ENCODE data around the gene SMPDL3A.

Gene SMPDL3A

DNA sequence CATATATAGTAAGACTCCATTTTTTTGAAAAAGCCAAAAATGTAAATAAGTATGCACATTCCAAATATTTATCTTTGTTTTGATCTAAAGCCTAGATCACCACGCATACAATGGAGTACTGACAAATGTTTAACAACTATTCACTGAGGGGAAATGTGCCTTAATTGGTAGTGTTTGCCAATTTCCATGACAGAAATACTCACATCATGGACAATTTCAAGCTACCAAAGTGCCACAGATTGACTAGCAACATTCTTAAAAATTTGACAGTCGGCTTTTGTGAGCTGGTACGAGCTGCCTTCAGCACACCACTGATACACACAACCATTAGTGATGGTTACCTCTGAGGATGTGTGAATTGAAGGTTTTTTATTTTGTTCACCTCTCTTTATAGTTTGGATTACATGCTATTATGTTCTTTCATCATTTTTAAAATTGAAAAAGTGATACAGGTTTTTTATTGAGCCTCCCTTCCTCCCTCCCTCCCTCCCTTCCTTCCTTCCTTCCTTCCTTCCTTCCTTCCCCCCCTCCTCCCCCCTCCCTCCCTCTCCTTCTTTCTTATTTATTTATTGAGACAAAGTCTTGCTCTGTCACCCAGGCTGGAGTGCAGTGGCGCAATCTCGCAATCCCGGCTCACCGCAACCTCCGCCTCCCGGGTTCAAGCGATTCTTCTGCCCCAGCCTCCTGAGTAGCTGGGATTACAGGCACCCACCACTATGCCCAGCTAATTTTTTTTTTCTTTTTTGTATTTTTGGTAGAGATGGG, 19.2 kb downstream of the SMPDL3A start:
- no peak for DNase-seq

DNA sequence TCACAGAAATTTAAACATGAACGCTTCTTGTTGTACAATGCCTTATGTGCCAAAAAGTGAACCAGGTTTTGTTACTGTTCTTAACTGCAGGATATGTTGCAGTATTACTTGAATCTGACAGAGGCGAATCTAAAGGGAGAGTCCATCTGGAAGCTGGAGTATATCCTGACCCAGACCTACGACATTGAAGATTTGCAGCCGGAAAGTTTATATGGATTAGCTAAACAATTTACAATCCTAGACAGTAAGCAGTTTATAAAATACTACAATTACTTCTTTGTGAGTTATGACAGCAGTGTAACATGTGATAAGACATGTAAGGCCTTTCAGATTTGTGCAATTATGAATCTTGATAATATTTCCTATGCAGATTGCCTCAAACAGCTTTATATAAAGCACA, 19.9 kb downstream of the SMPDL3A start:
- no peak for DNase-seq

DNA sequence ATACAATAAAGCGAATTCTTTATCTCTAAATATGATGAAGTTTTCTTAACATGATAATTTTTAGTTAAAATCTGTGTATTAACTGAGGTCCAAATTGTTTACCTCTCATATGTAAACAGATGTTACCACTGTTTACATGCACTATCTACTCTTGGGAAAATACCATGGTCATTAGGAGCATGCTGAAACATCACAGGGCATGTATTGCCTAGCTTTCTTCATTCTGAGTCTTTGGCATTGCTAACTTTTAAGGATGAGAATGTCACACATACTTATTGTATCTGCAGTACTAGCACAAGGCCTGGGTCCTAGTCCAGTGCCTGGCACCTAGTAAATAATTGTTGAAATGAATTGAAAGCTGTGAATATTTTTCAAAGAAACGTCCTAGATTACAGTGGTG, 20.6 kb downstream of the SMPDL3A start:
- no peak for DNase-seq

DNA sequence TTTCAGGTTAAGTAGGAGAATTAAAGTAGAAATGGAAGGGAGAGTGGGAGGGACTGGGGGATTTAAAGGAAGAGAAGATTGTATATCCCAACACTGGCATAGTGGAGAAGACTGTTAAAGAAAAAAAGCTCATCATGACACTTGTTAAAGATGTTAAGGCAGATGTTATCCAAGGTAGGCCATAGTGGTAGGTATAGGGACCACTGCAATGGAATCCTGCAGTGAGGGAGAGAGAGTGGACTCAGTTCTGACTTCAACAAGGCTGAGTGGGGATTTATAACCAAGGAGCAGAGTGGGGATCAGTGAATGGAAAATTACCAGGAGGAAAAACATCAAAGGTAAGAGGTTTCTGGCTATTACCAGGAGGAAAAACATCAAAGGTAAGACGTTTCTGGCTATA, 21.1 kb downstream of the SMPDL3A start:
- DNase-seq: no peak

DNA sequence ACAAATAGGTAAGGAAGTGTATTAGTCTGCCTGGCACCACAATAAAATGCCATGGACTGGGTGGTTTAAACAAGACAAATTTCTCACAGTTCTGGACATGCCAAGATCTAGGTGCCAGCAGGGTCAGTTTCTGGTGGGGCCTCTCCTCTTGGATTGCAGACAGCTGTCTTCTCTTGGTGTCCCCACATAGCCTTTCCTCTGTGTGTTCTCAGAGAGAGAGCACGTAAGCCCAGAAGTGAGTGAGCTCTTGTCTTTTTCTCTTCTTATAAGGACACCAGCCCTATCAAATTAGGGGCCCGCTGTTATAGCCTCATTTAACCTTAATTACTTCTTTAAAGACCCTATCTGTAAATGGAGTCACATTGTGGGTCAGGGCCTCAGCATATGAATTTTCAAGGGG, 28.3 kb downstream of the SMPDL3A start:
- no peak for DNase-seq

DNA sequence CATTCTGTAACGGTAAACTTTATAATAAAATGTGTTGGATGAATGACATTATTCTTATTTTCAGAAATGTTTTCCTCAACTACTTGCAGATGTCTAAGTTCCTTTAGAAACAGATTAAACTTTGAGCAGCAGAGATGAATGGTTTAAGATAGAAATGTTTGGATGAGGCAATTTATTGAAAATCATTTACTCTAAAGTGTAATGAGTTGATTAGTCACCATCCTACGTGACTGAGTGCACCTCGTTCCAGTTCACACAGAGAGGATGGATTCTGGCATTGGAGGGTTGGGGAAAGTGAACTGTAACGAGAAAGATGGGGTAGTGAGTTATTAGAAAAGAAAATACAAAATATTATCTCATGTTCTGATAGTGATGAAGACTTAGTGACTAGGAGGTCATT, 28.7 kb downstream of the SMPDL3A start:
- no peak for DNase-seq

DNA sequence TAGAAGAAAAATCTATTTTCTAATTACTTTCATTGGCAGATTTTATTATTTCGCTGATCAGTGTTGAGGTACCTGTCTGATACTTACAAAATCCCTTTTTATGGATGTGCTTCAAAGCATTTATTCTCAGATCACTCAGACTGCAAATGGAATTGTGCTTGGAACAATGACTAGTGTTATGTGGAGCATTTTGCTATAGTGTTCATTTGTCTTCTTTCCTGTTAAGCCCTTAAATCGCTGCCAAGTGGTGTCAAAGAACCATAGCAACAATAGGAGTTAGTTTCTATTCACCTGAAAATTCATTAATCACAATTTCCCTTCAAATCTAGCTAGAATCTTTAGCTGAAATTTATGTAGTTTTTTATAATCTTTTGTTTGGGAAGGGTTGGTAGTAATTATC, 29.8 kb downstream of the SMPDL3A start:
- no peak for DNase-seq

DNA sequence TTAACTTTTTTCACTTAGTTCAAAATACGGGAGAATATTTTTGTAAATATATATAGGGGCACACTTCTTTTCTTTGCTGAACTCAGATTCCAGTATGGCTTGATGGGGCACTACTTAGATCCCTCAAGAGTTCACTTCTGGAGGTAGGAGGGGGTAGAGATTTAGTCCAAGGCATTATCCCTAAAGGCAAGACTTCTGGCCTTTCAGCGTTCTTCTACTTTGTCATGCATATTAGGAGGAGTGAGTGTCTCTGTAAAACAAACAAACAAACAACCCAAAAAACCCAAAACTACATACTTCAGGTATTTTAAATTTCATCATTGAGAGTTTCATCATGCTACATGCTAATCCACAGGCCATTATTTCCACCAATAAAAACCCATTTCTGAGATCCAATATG, 32.0 kb downstream of the SMPDL3A start:
- DNase-seq: no peak

DNA sequence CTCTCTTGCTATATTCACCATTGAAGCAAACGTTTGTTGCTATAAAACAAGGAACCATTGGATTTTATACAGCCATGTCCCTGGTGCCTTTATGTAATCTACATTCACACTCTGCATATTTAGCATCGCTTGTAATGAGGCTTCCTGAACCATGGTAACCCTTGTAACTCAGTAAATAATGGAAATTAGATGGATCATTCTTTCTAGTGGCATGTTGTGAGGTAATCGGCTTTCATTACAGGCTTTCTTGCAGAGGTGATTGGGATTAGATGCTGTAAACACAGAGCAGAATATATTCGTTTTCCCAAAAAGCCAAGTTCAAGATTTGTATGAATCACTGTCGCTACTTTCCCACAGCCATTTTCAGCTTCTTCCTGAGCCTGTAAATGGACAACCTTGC, 36.1 kb downstream of the SMPDL3A start:
- no peak for DNase-seq

DNA sequence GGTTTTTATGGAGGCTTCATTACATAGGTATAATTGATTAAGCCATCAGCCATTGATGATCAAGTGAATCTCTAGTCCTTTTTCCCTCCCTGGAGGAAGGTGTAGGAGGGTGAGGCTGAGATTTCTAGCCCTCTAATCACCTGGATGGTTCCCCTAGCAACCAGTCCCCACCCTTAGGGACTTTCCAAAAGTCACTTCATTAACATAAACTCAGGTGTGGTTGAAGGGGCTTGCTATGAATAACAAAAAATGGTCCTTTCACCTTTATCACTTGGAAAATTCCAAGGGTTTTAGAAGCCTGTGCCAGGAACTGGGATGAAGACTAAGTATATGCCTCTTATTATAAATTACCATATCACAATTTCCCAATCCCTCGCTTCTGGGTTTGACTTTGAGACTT, 40.4 kb downstream of the SMPDL3A start:
- no peak for DNase-seq

DNA sequence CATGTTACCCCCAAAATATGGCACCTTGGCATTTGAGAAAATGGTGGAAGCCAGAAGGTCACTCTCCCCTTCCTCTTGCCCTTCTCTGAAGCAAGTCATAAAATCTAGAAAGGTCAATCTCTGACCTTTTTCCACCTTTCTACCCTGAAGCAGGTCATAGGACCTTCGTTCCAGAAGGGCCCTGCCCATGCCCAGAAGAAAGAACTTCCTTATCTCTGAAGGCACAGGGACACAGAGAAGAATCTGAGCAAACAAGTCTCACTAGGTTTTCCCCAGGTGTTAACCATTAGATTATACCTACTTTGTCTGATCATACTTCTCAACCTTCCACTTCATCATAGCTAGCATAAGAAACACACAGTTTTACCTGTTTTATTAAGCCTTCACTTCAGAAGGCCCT, 42.5 kb downstream of the SMPDL3A start:
- DNase-seq: no peak

DNA sequence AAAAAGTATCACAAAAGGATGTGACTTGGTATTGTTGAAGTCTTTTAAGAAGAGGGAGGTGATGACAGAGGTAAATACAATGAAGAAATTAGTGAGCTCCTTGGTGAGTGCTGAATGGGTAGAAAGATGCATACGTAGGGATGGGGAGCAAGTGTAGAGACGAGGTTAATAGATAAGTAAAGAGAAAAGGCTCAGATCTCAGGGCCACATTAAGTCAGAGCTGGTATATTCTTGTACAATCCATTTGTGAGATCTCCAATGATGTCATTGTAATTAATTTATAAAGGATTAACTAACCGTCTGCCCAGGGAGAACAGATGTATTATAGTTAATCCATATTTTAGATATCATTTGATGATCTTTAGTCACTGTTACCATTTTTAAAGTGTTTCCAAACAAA, 43.4 kb downstream of the SMPDL3A start:
- DNase-seq: no peak

DNA sequence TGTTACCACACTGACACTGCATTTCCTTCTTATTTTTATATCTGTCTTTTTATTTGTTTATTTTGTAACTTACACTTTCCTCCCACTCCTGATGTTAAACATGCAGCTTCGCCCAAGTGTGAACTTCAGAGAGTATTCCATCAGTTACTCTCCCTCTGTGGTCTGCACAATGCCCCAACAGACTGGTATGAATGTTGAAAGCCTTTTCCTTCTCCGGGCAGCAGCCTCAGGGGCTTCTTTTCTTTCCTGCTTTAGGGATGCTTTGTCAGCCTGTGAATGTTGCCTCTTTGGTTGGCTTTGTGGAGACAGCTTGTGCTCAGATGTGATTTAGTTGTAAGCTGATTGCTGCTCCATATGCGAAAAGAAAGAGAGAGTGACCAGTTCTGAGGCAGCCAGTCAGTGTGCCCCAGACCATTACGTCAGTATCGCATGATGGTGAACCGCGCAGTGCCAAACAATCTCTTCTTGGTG, 44.0 kb downstream of the SMPDL3A start:
- no peak for DNase-seq

DNA sequence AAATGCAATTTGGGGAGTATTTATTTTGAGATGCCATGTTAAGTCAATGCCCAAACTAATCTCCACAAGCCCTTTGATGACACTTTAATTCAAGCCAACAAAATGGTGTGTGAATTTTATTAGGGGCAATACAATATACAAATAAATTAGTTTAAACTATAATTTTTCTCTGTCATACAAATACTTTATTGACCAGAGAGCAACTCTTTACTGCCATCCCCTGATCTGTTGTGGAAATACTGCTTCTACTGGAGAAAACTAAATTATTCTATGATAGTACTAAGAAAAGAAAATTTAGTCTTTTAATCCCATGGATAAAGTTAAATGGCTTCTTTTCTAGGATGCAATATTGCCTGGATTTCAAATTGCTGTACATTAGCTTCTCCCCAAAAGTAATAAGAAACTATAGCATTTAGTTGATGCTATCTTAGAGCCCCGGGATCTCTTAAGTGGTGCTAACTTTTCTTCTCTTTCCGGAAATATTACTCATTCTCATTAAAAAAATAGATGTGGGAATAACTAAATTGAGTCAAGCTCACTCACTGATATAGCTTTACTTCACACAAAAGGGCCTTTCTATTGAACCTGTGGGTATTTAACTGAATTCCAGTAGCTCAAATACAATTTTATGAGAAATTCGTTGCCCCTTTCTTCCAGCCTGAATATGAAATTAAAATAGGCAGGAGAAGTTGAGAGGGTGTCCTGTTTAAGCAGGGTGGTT, 49.2 kb downstream of the SMPDL3A start:
- no peak for DNase-seq

DNA sequence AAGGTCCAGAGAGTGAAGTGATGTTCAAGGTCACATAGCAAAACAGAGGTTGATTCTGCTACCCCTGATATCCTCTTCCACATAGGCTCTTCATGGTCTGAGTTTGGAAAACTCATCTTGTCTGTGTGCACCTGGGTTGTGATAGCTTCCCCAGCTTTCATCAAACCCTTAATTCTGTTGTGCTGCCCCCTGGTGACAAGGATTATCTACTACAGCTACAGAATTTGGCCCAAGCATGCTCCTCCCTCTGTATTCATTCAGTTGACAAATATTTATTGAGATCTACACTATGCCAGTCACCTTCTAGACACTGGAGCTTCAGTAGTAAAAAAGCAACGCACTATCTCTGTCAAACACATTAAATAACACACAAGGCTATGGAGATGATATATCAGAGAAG, 50.4 kb downstream of the SMPDL3A start:
- no peak for DNase-seq

DNA sequence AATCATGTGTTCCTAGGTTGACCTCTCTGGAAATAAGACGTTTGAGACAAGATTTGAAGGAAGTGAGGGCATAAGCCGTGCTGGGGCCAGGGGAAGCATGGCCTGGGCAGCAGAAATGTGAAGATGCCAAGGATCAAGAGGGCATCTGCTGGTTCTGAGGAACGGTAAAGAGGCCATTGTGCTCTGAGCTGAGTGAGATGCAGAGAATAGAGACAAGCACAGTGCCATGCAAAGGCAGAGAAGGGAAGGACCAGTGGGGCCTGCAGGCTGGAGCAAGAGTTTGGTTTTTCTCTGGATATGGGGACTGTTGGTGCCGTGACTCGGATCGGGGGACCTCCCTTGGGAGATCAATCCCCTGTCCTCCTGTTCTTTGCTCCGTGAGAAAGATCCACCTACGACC, 50.8 kb downstream of the SMPDL3A start:
- DNase-seq: no peak

DNA sequence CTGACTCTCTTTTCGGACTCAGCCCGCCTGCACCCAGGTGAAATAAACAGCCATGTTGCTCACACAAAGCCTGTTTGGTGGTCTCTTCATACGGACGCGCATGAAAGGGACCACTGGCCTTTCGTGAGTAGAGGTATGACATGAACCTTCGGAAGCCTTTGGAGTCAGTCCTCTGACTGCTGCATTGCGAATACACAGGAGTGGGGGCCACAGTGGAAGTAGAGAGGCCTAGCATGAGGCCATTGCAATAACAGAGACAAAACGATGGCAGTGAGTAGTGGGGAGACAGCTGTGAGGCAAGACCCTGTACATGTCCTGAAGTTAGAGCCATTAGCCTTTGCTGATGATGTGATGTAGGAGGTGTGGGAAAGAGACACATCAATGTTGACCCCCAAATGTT, 56.4 kb downstream of the SMPDL3A start:
- no peak for DNase-seq

DNA sequence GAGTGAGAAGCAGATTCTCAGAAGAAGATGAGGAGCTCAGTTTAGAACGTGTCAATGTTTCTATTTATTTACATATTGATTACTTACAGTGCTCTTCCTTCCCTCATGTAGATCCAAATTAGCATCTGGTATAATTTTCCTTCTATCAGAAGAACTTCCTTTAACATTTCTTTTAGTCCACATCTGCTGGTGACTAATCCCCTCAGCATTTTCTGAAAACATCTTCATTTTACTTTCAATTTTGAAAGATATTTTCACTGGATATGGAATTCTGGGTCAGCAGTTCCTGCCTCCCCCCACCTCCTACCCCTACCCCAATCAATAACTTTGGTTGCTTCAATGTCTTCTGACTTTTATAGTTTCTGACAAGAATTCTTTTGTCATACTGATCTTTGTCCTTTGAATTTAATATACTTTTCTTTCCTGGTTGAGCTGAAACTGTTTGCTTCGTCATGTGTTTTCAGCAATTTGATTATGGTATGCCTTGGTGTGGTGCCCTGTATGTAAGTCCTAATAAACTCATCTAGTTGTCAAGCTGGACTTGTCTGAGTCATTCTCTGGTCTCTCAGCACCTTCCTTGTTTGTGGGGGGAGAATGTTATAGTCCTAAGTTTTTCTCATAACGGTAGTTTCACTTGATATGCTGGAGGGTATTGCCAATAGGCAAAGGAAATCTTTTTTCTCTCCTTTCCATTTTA, 57.0 kb downstream of the SMPDL3A start:
- DNase-seq: no peak

DNA sequence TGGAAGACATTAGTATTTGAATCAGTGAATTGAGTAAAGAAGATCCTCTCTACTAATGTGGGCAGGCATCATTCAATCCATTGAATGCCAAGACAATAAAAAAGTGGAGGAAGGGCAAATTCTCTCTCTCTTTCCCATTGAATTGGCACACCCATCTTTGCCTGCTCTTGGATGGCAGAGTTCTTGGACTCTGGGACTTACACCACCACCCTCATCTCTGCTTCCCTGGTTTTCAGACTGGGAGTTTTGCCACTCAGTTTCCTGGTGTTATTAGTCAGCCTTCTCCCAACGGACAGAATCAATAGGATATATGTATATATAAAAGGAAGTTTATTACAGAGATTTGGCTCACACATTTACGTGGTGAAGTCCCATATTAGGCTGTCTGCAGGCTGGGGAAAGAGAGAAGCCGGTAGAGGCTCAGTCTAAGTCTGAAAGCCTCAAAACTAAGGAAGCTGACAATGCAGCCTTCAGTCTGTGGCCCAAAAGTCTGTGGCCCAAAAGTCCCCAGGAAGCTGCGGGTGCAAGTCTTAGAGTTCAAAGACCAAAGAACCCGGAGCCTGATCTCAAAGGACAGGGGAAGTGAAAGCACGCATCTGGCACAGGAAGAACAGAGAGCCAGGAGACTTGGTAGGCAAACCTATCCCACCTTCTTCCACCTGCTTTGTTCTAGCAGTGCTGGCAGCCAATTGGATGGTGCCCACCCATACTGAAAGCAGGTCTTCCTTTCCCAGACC, 64.4 kb downstream of the SMPDL3A start:
- no peak for DNase-seq
